Measurements from ENCODE around the gene CPXM1.
"Not testable (repeated sequence)": the region's sequence is repeated elsewhere in the genome, so short reads cannot be mapped to it uniquely, and the experiment has no call there.

CPXM1 gene

GRCh38 chr20:2820896-2821869 lies 20.8 kb upstream of the CPXM1 start:
- no peak for DNase-seq (ENCODE audit: low read depth)

- no peak for DNase-seq (ENCODE audit: low read depth)
Measured at GRCh38 chr20:2820084-2820895, 19.9 kb upstream of the CPXM1 start.

GRCh38 chr20:2817891-2818595 lies 17.6 kb upstream of the CPXM1 start:
- no peak for DNase-seq (ENCODE audit: low read depth)

- DNase-seq (ENCODE audit: low read depth) = no peak
Measured at GRCh38 chr20:2817341-2817726, 16.9 kb upstream of the CPXM1 start.

- DNase-seq (ENCODE audit: low read depth) = no peak
Measured at GRCh38 chr20:2816583-2817340, 16.3 kb upstream of the CPXM1 start.

GRCh38 chr20:2816030-2816582 lies 15.7 kb upstream of the CPXM1 start, which contains the start of gene TMEM239:
Gene TMEM239, plus strand, starts transcription at chr20:2816364. Its CDS starts 191 bp downstream, at chr20:2816555.
- DNase-seq (ENCODE audit: low read depth) = no peak

GRCh38 chr20:2815242-2815900 lies 14.9 kb upstream of the CPXM1 start:
- no peak for DNase-seq (ENCODE audit: low read depth)

GRCh38 chr20:2814587-2815051 lies 14.2 kb upstream of the CPXM1 start, which contains the start of gene C20orf141:
Gene C20orf141, plus strand, starts transcription at chr20:2814987. Its CDS starts 198 bp downstream, at chr20:2815185.
- no peak for DNase-seq (ENCODE audit: low read depth)

- DNase-seq (ENCODE audit: low read depth) = no peak
Measured at GRCh38 chr20:2814076-2814475, 13.6 kb upstream of the CPXM1 start.

- no peak for DNase-seq (ENCODE audit: low read depth)
Measured at GRCh38 chr20:2812189-2812588, 11.8 kb upstream of the CPXM1 start.

GRCh38 chr20:2809690-2810089 lies 9.3 kb upstream of the CPXM1 start:
- no peak for DNase-seq (ENCODE audit: low read depth)

GRCh38 chr20:2807929-2808328 lies 7.5 kb upstream of the CPXM1 start:
- not testable (repeated sequence) for DNase-seq (ENCODE audit: low read depth)

- DNase-seq (ENCODE audit: low read depth) = no peak
Measured at GRCh38 chr20:2807019-2807418, 6.6 kb upstream of the CPXM1 start.

- no peak for DNase-seq (ENCODE audit: low read depth)
Measured at GRCh38 chr20:2806351-2806701, 5.9 kb upstream of the CPXM1 start.

- no peak for DNase-seq (ENCODE audit: low read depth)
Measured at GRCh38 chr20:2805689-2806350, 5.4 kb upstream of the CPXM1 start.

- DNase-seq (ENCODE audit: low read depth) = no peak
Measured at GRCh38 chr20:2804852-2805688, 4.6 kb upstream of the CPXM1 start.

- DNase-seq (ENCODE audit: low read depth) = no peak
Measured at GRCh38 chr20:2804041-2804828, 3.8 kb upstream of the CPXM1 start.

GRCh38 chr20:2801286-2801728 lies 880 bp upstream of the CPXM1 start:
- no peak for DNase-seq (ENCODE audit: low read depth)
